GM21825 (cell line): ENCODE measurements around the gene ITGA11.
"Not testable (repeated sequence)": the region's sequence is repeated elsewhere in the genome, so short reads cannot be mapped to it uniquely, and the experiment has no call there.

Experiments
- ATAC-seq: cut with Tn5 transposase; IDR thresholded peaks from one replicate; pipeline ENCODE4 v1.9.1; 2021; ENCODE audit warnings: mild to moderate bottlenecking, moderate library complexity; ENCODE audit not compliant: unreplicated experiment

The ITGA11 gene

DNA sequence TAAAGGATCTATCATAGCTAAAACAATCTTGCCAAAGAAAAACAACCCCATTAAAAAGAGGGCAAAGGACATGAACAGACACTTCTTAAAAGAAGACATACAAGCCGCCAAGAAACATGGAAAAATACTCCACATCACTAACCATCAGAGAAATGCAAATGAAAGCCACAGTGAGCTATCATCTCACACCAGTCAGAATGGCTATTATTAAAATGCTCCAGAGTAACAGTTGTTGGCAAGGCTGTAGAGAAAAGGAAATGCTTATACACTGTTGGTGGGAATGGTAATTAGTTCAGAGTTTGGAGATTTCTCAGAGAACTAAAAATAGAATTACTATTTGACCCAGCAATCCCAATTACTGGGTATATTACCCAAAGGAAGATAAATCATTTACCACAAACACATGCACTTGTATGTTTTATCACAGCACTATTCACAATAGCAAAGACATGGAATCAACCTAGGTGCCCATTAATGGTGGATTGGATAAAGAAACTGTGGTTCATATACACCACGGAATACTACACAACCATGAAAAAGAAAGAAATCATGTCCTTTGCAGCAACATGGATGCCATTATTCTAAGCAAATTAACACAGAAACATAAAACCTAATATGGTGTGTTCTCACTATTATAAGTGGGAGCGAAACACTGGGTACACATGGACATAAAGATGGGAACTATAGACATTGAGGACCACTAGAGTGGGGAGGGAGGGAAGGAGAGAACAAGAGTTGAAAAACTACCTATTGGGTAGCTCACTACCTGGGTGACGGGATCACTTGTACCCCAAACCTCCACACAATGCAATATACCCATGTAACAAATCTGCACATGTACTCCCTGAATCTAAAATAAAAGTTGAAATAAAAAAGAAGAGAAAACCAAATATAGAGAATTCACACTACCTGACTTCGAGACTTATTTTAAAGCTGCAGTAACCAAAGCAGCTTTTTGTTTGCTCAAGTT, 32.6 kb downstream of the ITGA11 start:
- ATAC-seq: no peak

DNA sequence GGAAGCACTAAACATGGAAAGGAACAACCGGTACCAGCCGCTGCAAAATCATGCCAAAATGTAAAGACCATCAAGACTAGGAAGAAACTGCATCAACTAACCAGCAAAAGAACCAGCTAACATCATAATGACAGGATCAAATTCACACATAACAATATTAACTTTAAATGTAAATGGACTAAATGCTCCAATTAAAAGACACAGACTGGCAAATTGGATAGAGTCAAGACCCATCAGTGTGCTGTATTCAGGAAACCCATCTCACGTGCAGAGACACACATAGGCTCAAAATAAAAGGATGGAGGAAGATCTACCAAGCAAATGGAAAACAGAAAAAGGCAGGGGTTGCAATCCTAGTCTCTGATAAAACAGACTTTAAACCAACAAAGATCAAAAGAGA, 34.0 kb downstream of the ITGA11 start:
- ATAC-seq: not testable (repeated sequence)

- ATAC-seq: no peak
These were observed 35.9 kb downstream of the ITGA11 start for GRCh38 chr15:68396068-68396467.

- ATAC-seq: no peak
These were observed 40.8 kb downstream of the ITGA11 start for GRCh38 chr15:68391121-68391520.

DNA sequence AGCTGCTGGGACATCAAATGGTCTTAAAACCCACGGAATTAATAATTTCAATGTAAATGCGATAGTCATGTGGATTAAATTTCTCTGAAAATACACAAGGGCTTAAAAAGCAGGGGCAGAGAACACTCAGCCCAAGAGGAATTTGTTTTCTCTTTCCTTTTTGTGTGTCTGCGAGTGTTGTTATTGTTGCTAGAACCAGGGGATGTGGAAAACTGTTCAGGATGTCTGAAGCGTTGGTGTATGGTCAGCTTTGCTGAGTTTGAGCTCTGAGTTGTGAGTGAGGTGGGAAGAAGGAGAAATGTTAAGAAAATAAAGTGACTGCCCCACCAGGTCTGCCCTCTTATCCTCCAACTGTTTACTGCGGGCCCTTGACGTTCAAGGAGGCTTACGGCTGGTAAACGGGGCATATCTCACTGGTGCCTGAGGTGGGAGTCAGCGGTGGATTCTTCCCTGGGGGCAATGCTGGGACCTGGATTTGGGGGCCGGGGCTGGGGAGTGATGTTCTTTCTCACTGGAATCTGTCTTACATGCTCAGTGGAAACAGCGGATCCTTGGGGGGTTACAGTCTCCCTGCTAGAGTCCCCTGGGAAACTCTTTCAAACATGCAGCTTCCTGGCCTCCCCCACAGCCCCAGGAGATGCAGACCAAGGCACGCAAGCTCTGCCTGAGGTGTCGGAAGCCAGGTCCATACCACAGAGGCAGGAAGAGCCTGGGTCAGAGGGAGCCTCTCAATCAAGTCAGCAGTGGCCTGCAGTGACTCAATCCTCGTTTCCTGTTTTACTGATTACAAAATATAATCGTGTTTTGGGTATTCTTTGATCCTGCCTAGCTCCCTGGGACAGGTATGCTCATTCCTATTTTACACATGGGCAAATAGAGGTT, 41.8 kb downstream of the ITGA11 start:
- ATAC-seq: no peak

DNA sequence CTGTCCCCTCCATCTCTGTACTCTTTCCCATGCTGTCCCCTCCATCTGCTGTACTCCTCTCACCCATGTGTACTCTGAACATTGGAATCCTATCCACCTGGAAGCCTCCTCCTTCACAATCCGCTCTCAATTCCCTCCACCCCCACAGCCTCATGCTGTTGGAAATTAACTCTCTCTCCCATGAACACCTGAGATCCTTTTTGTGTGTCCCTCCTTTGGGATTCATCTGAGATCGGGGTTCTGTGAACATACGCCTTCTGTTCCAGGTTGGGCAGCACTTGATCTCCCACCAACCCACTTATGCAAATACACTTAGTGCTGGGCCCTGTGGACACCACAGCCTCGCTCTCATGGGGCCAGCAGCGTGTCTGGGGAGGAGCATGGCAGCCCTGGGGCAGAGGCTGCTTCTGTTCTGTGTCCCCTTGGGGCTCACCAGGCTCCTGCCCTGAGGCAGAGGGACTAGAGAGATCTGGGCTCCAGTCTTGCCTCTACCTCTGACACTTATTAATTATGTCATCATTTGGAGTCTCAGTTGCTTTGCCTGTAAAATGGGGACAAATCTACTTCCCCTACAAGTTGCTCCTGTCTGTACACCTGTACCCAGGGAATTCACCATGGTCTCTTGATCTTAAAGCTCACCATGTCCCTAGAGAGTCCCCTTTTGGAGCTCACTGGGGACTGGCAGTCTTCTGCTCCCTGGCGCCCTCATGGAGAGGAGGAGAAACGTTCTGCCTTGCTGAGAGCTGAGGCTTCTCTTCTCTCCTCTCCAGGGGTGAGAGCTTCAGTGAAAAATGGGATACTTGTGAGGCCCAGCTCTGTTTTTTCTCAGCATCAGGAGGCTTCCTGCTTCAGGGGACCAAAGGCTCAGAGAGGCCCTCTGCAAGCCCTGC, 42.7 kb downstream of the ITGA11 start:
- ATAC-seq: no peak

DNA sequence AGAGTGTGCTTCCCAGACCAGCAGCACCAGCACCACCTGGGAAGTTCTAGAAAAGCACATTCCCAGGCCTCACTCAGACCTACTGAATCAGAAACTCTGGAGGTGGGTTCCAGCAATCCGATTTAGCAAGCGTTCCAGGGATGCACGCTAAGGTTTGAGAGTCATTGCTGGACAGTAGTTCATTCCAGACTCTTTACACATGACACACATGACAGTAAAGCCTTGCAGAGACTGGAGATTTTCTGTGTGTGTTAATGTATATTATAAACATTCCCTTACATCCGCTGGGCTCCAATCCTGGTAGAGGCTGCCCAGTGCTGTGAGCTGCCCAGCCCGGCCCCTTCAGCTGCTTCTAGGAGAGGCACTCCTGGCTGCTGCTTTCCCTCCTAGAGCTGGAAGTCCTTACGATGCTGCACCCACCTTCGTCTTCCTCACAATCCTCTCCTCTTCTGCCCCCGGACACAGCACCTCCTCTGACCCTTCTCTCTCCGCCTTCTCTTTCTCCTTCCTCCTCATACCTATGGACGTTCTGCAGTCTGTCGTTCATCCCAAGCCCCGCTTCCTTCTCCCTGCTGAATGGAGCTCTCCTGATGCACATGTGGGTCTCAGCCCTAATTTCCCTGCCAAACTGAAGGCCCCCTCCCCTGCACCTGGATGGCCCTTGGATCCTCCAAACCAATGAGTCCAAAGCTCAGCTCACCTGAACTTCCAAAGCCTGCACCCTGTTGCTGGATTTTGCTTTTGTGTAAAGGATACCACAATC, 44.4 kb downstream of the ITGA11 start:
- no peak for ATAC-seq

DNA sequence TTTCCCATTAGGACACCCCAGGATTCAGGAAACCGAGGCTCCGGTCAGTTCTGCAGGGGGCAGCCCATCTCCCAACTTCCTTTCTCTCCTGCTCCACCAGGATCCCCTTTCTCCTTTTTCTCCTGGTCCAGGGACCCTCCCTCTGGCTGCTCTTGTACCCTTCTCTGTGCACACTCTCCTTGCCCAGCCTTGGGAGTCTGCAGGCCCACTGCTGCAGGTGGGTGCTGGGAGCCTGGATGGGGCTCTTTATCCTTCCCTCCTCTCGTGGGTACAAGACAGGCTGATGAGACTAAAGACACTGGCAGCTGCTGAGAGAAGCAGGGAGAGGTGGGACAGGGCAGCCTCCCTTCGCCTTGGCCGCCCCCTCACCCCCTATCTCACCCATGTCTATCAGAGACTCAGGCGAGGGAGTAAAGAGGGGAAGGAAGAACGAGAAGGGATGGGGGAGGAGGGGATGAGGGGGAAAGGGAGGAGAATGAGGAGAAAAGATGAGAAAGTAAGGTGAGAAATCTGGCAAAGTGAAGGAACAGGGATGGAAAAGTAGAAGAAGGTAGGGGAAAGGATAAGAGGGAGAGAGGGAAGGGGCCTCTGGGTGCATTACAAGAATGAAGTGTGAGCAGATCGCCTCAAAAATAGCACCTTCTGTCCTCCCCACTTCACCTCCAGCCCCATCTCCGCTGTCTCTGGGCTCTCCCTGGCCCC, 45.2 kb downstream of the ITGA11 start:
- ATAC-seq: no peak

DNA sequence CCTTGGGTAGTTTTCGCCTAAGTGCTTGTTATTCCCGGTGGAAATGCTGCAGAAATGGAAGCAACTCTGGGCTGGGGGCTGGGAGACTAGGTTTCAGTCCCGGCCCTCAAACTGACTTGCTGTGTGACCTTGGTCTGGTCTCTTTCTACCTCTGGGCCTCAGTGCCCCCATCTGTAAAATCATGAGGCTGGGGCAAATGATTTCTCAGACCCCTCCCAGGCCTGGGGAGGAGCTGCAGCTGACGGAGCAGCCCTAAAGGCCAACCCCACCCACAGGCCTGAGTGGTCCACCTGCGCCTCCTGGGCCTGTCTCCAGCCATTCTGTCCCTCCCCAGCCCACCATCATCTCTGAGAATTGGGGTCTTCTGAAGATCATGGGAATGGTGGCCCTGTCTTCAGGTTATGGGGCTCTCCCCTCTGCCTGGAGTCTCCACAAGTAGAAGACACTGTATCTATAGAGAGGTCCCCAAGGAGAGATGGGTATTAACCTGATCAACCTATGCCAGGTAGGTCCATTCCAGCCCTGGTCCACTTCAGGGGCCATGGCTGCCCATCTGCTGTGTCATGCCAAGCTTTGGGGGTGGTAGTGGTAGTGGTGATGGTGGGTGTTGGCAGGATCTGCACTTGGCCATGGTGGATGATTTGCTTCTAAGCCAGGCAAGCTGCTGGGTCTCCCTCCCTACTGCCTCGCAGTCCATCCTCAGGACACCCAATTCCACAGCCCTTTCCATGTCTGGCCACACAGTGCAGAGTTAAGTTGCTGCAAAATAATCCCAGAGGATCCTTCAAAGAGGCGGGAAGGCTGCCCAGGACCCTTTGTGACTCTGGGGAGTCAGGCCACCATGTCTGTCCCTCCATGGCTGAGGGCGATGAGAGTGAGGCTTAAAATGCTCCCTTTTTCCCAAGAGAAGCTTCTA, 46.0 kb downstream of the ITGA11 start:
- ATAC-seq: no peak

DNA sequence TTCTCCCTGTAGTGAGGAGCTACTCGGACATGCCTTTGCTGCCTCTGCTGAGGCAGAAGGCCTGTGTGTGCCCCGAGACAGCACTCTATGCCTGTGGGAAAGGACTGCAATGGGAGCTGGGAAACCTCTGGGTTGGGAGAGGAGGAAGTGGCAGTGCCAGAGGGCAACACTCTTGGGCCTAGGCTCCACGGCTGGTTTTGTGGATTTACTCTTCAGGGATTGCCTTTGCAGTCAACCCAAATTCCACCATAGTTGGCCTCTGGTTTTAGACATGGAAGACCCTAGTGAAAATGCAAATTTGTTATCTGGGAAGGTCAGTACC, 46.8 kb downstream of the ITGA11 start:
- ATAC-seq: no peak

- ATAC-seq: no peak
These were observed 47.3 kb downstream of the ITGA11 start for GRCh38 chr15:68384451-68385239.

- no peak for ATAC-seq
These were observed 48.5 kb downstream of the ITGA11 start for GRCh38 chr15:68383161-68384074.

GRCh38 chr15:68382286-68383007, 49.5 kb downstream of the ITGA11 start:
- ATAC-seq: no peak

- ATAC-seq: no peak
These were observed 51.5 kb downstream of the ITGA11 start for GRCh38 chr15:68380456-68380855.

DNA sequence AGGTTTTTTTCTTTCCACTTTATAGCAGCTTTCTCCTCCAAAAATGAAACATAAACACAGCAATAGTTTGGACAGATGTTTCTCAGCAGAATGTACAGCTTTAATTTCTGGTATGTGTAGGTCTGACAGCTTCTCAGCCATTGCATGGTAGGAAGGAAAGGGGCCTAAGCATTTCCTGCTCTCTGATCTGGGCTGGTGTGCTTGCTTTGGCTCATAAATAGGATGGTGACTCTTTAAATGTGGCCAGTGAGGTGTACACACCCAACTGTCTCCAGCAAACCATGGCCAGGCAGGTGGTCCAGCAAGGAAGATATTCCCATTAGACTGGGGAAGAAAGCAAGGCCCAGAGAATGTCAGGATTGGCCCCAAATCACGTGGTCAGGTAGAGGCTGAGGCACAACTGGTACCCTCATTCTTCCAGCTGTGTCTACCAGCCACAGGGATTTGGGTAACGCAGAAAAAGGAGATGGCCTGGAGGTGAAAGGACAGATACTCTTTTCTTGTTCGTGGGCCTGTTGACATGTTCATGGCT, 52.1 kb downstream of the ITGA11 start:
- no peak for ATAC-seq
